NOMO-1 (cell line): Measurements from ENCODE around the gene WAC.
"Not testable (repeated sequence)": the region's sequence is repeated elsewhere in the genome, so short reads cannot be mapped to it uniquely, and the experiment has no call there.

Experiments used
- DNase-seq, 2 experiments: peaks; one replicate each; lab custom pipeline; 2025; ENCODE audit not compliant: unreplicated experiment in 2 of 2; lab: John Stamatoyannopoulos, UW

Gene WAC, protein sequence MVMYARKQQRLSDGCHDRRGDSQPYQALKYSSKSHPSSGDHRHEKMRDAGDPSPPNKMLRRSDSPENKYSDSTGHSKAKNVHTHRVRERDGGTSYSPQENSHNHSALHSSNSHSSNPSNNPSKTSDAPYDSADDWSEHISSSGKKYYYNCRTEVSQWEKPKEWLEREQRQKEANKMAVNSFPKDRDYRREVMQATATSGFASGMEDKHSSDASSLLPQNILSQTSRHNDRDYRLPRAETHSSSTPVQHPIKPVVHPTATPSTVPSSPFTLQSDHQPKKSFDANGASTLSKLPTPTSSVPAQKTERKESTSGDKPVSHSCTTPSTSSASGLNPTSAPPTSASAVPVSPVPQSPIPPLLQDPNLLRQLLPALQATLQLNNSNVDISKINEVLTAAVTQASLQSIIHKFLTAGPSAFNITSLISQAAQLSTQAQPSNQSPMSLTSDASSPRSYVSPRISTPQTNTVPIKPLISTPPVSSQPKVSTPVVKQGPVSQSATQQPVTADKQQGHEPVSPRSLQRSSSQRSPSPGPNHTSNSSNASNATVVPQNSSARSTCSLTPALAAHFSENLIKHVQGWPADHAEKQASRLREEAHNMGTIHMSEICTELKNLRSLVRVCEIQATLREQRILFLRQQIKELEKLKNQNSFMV

DNA sequence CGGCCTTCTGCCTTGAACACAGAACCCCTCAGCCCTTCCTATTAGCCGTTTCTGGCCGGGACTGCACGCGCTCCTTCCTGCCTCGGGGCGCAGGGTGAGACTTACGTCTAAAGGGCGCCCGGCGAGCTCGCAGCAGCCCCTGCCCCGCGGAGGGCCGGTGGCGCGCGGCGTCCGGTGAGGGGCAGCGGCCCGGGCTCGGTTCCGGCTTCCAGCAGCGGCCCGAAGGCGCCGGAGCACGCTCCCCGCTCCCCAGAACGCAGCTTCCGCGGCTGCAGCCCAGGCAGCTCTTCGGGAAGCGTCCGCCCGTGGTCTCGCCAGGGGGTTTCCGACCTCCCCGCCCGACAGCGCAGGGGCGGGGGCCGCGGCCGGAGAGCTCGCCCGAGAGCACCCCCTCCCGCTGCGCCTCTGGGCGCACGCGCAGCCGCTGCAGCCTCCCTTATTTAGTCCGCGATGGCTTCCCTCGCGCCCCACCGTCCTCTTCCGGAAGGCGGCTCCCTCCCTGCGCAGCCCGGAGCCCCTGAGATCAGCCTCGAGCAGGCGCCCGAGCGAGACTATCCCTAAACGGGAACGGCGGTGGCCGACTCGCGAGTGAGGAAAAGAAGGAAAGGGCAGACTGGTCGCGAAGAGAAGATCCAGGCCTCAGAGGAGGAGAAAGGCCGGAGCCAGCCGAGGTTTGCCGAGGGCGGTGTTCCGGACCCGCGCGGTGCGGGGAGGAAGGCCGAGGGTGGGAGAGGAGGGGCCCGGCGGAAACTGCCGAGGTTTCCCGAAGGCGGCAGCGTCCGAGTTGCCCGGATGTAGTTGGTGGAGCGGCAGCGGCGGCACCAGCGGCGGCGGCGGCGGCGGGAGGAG is at the start of gene WAC:
Gene WAC, plus strand, starts transcription at position 782 of the 849 bp plus-strand sequence. CDS start 462 bp downstream, outside the sequence.
- DNase-seq: peak; percentile 91 to 96

- no peak for DNase-seq
These were observed 43.7 kb upstream of the WAC start for GRCh38 chr10:28489206-28489605.

- not testable (repeated sequence) for DNase-seq
These were observed 42.6 kb upstream of the WAC start for GRCh38 chr10:28490256-28490865.

DNA sequence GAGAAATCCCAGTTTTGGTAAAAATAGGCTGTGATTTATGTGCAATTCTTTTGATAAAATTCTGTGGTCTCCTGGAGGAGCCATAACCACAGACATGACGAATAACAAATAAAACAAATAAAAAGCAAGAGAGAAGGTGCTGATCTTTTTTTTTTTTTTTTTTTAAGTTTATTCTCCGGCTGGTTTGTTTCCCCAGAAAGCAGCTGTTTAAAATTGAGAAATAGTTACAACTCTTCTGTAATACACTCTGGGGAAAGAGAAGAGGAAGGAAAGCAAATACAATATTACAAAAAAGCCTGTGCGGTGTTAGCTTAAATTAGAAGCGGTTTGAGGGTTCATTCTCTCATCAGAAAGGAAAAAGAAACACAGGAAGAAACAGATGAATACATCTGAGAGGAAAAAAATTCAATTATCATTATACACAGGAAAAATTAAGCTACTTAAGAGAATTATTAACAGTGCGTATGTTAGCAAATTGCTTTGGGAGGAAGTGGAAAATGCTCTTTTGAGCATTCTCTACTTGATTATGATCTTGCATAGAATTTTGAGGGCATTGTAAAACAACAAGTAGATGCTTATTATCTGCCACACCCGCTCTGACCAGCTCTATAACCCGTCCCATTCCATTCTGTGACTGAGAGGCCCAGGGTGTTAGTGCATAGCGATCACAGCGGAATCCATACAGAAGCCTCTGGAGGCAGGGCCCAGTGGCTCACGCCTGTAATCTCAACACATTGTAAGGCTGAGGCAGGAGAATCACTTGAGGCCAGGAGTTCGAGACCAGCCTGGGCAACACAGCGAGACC is 40.6 kb upstream of the WAC start:
- DNase-seq: peak; percentile 80 to 94

GRCh38 chr10:28494420-28494819 is 38.5 kb upstream of the WAC start:
- DNase-seq: no peak

GRCh38 chr10:28495084-28495483 is 37.8 kb upstream of the WAC start:
- DNase-seq: no peak

- no peak for DNase-seq
These were observed 36.9 kb upstream of the WAC start for GRCh38 chr10:28496017-28496416.

GRCh38 chr10:28496481-28496961 is 36.4 kb upstream of the WAC start:
- DNase-seq: no peak

- no peak for DNase-seq
These were observed 35.4 kb upstream of the WAC start for GRCh38 chr10:28497313-28498126.

- DNase-seq: not testable (repeated sequence)
These were observed 32.7 kb upstream of the WAC start for GRCh38 chr10:28500203-28500602.

GRCh38 chr10:28503114-28503513 is 29.8 kb upstream of the WAC start:
- DNase-seq: no peak

GRCh38 chr10:28505359-28505959 is 27.5 kb upstream of the WAC start:
- peak; percentile 41 to 58 for DNase-seq

DNA sequence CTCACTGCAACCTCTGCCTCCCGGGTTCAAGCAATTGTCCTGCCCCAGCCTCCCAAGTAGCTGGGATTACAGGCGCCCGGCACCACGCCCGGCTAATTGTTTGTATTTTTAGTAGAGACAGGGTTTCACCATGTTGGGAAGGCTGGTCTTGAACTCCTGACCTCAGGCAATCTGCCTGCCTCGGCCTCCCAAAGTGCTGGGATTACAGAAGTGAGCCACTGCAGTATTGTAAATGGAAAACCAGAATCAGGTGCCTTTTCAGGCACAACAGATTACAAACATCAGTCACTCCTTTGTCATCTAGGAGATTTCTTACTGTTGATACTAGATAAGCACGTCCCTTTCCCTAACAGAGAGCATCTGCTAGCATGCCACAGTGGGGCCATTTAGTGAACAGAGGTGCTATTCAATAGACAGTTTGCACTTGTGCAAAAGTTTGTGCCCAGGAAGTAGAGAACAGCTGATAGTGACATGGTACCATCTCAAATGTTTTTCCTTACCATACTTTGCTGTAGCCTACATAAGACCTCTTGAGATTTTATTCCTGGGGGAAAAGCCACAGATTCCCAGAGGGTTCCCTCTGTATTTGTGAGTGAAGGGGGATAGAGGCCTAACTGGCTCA is 24.5 kb upstream of the WAC start:
- no peak for DNase-seq

- no peak for DNase-seq
These were observed 23.6 kb upstream of the WAC start for GRCh38 chr10:28509286-28509685.

GRCh38 chr10:28514648-28515047 is 18.3 kb upstream of the WAC start:
- no peak for DNase-seq

DNA sequence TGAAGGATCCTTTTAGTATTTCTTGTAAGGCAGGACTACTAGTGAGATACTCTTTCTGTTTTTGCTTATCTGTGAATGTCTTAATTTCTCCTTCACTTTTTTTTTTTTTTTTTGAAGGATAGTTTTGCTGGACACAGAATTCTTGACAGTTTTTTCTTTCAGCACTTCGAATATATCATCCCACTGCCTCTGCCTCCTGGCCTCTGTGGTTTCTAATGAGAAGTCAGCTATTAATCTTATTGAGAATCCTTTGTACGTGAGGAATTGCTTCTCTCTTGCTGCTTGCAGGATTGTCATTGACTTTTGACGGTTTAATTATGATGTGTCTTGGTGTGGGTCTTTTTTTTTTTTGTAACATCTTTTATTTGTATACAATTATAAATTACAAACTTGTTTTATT is 12.6 kb upstream of the WAC start:
- no peak for DNase-seq

DNA sequence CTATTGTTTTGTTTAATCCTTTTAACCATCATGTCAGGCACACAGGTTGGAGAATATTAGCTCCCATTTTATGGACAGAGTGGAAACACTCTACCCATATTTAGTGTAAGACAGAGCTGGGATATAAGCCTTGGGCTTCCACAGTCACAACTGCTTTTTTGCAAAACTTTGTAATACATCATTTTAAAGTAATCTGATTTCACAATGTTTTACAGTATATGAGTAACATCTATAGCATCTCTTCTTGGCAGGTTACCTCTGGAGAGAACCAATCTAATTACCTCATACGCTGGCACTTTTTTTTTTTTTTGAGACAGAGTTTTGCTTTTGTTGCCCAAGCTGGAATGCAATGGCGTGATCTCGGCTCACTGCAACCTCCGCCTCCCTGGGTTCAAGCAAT is 12.1 kb upstream of the WAC start:
- DNase-seq: not testable (repeated sequence)

GRCh38 chr10:28521961-28522360 is 11.0 kb upstream of the WAC start:
- DNase-seq: not testable (repeated sequence)
